RWPE2 (cell line): ENCODE measurements around the gene UQCC2.
A peak's percentile ranks its signal among the peaks of the same experiment; 100 is the strongest.

Experiments
- ATAC-seq: fragments of 200-7000 bp; cut with Tn5 transposase; 3 replicates; pipeline ENCODE4 v1.9.1; 2021; ENCODE audit warnings: low read depth
- DNase-seq: peaks from one replicate; pipeline ENCODE4 v3.0.0-alpha.2; 2020; ENCODE audit warnings: low spot score
- H3K27ac ChIP-seq: fragments of 450-650 bp; 2 replicates; pipeline ENCODE4 v1.5.1; 2017; ENCODE audit warnings: mild to moderate bottlenecking; ENCODE audit not compliant: poor library complexity, severe bottlenecking
- H3K27me3 ChIP-seq: fragments of 250-450 bp; sonication (Bioruptor Pico); 2 replicates; pipeline ENCODE4 v1.5.1; 2021; ENCODE audit warnings: mild to moderate bottlenecking, moderate library complexity; ENCODE audit not compliant: insufficient read depth, poor library complexity, severe bottlenecking
- H3K36me3 ChIP-seq: fragments of 250-450 bp; sonication (Bioruptor Pico); 2 replicates; pipeline ENCODE4 v1.5.1; 2020; ENCODE audit warnings: low read depth, mild to moderate bottlenecking, moderate library complexity
- H3K4me1 ChIP-seq: fragments of 250-450 bp; sonication (Bioruptor Pico); 2 replicates; pipeline ENCODE4 v1.5.1; 2021; ENCODE audit warnings: mild to moderate bottlenecking, moderate library complexity; ENCODE audit not compliant: insufficient read depth, poor library complexity, severe bottlenecking
- H3K4me3 ChIP-seq: fragments of 250-450 bp; sonication (Bioruptor Pico); 2 replicates; pipeline ENCODE4 v1.5.1; 2021; ENCODE audit warnings: mild to moderate bottlenecking, moderate library complexity; ENCODE audit not compliant: severe bottlenecking
- H3K9me3 ChIP-seq: fragments of 250-450 bp; sonication (Bioruptor Pico); 2 replicates; pipeline ENCODE4 v1.5.1; 2021; ENCODE audit warnings: mild to moderate bottlenecking, moderate library complexity; ENCODE audit not compliant: severe bottlenecking
- CTCF ChIP-seq: fragments of 450-650 bp; IDR thresholded peaks from one replicate; pipeline ENCODE4 v1.5.1; 2017; ENCODE audit warnings: mild to moderate bottlenecking, moderate library complexity; ENCODE audit not compliant: poor library complexity, severe bottlenecking

UQCC2 gene

GRCh38 chr6:33688006-33688405 lies 23.5 kb downstream of the UQCC2 start:
- peaks cover 7% of the 10 kb centered on the region for H3K4me1 ChIP-seq
- peak; percentile 45 for DNase-seq
- H3K27ac ChIP-seq: no peak overlapping the region

GRCh38 chr6:33686981-33687975 lies 24.2 kb downstream of the UQCC2 start:
- Histone ChIP-seq H3K36me3 (peaks cover 91% of the 10 kb centered on the region), H3K27ac (no peak overlapping the region), H3K4me1 (peaks cover 7% of the 10 kb centered on the region), H3K9me3 (no peaks in the 10 kb centered on the region), H3K4me3 (no peak overlapping the region), H3K27me3 (no peaks in the 10 kb centered on the region)
- DNase-seq (peak; percentile 55), ATAC-seq (no peak)
- no peak for TF ChIP-seq CTCF

More at GRCh38 chr6:33688006-33688405, 23.5 kb downstream of the UQCC2 start:
- no peaks in the 10 kb centered on the region for H3K27me3 ChIP-seq
- TF ChIP-seq CTCF: no peak
- H3K9me3 ChIP-seq: no peaks in the 10 kb centered on the region
- ATAC-seq: no peak
- H3K36me3 ChIP-seq: peaks cover 91% of the 10 kb centered on the region
- no peak overlapping the region for H3K4me3 ChIP-seq

DNA sequence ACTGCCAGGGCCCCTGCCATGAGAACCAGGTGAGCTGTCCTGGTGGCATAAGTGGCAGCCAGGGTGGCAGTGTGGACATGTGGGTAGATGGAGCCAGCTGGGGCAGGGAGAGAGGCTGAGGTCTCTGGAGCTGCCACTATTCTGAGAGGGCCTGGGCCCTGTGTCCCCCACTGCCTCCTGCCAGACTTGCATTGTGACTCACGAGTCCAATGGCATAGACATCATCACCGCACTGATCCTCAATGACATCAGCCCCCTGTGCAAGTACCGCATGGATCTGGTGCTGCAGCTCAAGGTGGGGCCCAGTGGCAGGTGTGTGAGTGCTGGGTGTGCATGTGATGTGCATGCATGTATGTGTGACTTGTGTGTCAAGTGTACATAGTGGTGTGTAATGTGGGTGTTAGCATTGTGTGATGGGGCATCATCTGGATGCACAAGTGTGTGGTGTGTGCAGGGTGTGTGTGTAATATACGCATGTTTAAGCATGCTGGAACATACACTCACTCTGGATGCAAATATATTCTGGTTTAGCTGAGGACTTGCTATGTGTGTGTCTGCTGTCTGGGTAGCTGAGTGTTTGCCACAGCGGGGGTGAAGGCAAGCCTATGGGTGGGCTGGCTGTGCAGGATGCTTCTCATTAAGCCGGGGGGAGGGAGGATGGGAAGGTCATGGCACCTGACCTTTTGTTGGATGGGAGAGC lies 25.1 kb downstream of the UQCC2 start:
- Histone ChIP-seq H3K9me3 (no peaks in the 10 kb centered on the region), H3K4me3 (no peak overlapping the region), H3K4me1 (no peaks in the 10 kb centered on the region), H3K27me3 (no peaks in the 10 kb centered on the region), H3K36me3 (peaks cover 91% of the 10 kb centered on the region), H3K27ac (no peak overlapping the region)
- no peak for TF ChIP-seq CTCF
- peak; percentile 56 for DNase-seq
- ATAC-seq: no peak

DNA sequence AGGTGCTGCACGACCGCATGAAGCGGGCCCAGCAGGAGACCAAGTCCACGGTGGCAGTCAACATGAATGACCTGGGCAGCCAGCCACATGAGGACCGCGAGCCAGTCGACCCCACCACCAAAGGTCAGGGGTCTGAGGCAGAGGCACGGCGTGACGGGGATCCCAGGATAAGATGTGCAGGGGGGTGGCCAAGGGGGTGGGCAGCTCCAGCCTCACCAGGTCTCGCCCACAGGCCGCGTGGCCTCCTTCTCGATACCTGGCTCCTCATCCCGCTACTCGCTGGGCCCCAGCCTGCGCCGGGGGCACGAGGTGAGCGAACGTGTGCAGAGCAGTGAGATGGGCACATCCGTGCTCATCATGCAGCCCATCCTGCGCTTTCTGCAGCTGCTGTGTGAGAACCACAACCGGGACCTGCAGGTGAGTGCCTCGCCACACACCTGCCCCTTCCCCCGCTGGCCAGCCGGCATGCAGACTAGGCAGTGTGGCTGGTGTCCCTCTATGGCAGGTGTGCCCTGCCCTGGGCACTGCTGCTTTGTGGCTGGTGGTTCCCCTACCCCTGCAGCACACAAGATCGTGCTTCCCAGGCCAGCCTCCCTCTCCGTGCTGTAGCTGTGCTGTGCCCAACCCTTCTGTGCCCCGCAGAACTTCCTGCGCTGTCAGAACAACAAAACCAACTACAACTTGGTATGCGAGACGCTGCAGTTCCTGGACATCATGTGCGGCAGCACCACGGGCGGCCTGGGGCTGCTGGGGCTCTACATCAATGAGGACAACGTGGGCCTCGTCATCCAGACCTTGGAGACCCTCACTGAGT lies 25.9 kb downstream of the UQCC2 start:
- Histone ChIP-seq H3K27ac (no peak overlapping the region), H3K36me3 (peaks cover 91% of the 10 kb centered on the region), H3K9me3 (no peaks in the 10 kb centered on the region), H3K27me3 (no peaks in the 10 kb centered on the region), H3K4me1 (no peaks in the 10 kb centered on the region), H3K4me3 (no peak overlapping the region)
- DNase-seq: peak; percentile 50
- no peak for TF ChIP-seq CTCF
- no peak for ATAC-seq
